SK-N-SH treated with all-trans-retinoic acid at 6 μM for 48 hours (cell line): ENCODE measurements around the gene WNK2.

ENCODE experiments used
- ARNTL ChIP-seq: fragments of 450-650 bp; formaldehyde crosslinking; IDR thresholded peaks from 2 replicates; pipeline ENCODE4 v1.5.0; 2020; ENCODE audit warnings: low read depth, mild to moderate bottlenecking, moderate library complexity, borderline replicate concordance
- CSRNP3 ChIP-seq: fragments of 250-450 bp; sonication (Bioruptor Pico); IDR thresholded peaks from 2 replicates; pipeline ENCODE4 v1.5.1; 2021; ENCODE audit warnings: mild to moderate bottlenecking, moderate library complexity
- ESRRG ChIP-seq: fragments of 250-450 bp; sonication (Bioruptor Pico); IDR thresholded peaks from 2 replicates; pipeline ENCODE4 v1.6.1; 2021; ENCODE audit warnings: mild to moderate bottlenecking
- GLIS3 ChIP-seq: fragments of 250-450 bp; sonication (Bioruptor Pico); IDR thresholded peaks from 2 replicates; pipeline ENCODE4 v1.5.0; 2020; ENCODE audit warnings: mild to moderate bottlenecking, moderate library complexity
- ISL1 ChIP-seq: fragments of 250-450 bp; sonication (Bioruptor Pico); IDR thresholded peaks from 2 replicates; pipeline ENCODE4 v2.1.2; 2022; ENCODE audit warnings: mild to moderate bottlenecking, moderate library complexity
- PATZ1 ChIP-seq: fragments of 250-450 bp; sonication (Bioruptor Pico); IDR thresholded peaks from 2 replicates; pipeline ENCODE4 v1.8.0; 2020; ENCODE audit warnings: mild to moderate bottlenecking, moderate library complexity, borderline replicate concordance
- POU6F1 ChIP-seq: fragments of 250-450 bp; sonication (Bioruptor Pico); IDR thresholded peaks from 2 replicates; pipeline ENCODE4 v1.8.0; 2021; ENCODE audit warnings: low read depth, mild to moderate bottlenecking, moderate library complexity, borderline replicate concordance
- RARB ChIP-seq: fragments of 250-450 bp; sonication (Bioruptor Pico); IDR thresholded peaks from 2 replicates; pipeline ENCODE4 v1.8.0; 2021; ENCODE audit warnings: mild to moderate bottlenecking, moderate library complexity
- TCF4 ChIP-seq: fragments of 250-450 bp; sonication (Bioruptor Pico); IDR thresholded peaks from 2 replicates; pipeline ENCODE4 v1.8.0; 2021; ENCODE audit warnings: mild to moderate bottlenecking, moderate library complexity, borderline replicate concordance
- ZFP30 ChIP-seq: fragments of 450-650 bp; formaldehyde crosslinking; IDR thresholded peaks from 2 replicates; pipeline ENCODE4 v1.5.0; 2022; ENCODE audit warnings: mild to moderate bottlenecking, moderate library complexity
- ZNF70 ChIP-seq: fragments of 450-650 bp; formaldehyde crosslinking; IDR thresholded peaks from 2 replicates; pipeline ENCODE4 v1.5.0; 2020; ENCODE audit warnings: mild to moderate bottlenecking, moderate library complexity
- ZNF8 ChIP-seq: fragments of 450-650 bp; formaldehyde crosslinking; IDR thresholded peaks from 2 replicates; pipeline ENCODE4 v1.5.0; 2020; ENCODE audit warnings: mild to moderate bottlenecking, moderate library complexity

GRCh38 chr9:93186215-93186945, 2.4 kb downstream of the WNK2 start:
- TF ChIP-seq TCF4 (no peak), POU6F1 (no peak), ZNF8 (CRISPR knock-in tag) (no peak), ARNTL (CRISPR knock-in tag) (no peak), PATZ1 (CRISPR knock-in tag) (no peak), CSRNP3 (CRISPR knock-in tag) (no peak), ZNF70 (CRISPR knock-in tag) (no peak), ISL1 (CRISPR knock-in tag) (no peak), RARB (no peak), ZFP30 (CRISPR knock-in tag) (no peak), ESRRG (CRISPR knock-in tag) (no peak), GLIS3 (CRISPR knock-in tag) (no peak)
